Large intestine (tissue), 3 donors: ENCODE measurements around the gene HYAL3. TPM values are rescaled to one million over a fixed set of nuclear protein-coding genes. Genes with fewer than 3 reads are reported as not detected.
"Not testable (repeated sequence)": the region's sequence is repeated elsewhere in the genome, so short reads cannot be mapped to it uniquely, and the experiment has no call there.

ENCODE experiments used
- DNase-seq, 2 donors: peaks; one replicate each; pipeline versions ENCODE4 v3.0.0 to v3.0.0-alpha.2; 2013
- H3K27ac ChIP-seq: one replicate; pipeline ENCODE4 v1.5.1; 2013; ENCODE audit warnings: low read length
- H3K27me3 ChIP-seq: 2 replicates; pipeline ENCODE4 v1.6.1; 2013; ENCODE audit warnings: low read length; ENCODE audit not compliant: control insufficient read depth, insufficient read depth
- H3K36me3 ChIP-seq: 2 replicates; pipeline ENCODE4 v1.6.1; 2013; ENCODE audit warnings: low read length; ENCODE audit not compliant: control insufficient read depth, insufficient read depth
- H3K4me1 ChIP-seq: one replicate; pipeline ENCODE4 v1.6.1; 2013; ENCODE audit warnings: low read length; ENCODE audit not compliant: control insufficient read depth, insufficient read depth
- H3K4me3 ChIP-seq: one replicate; pipeline ENCODE4 v1.5.1; 2013; ENCODE audit warnings: low read length
- H3K9me3 ChIP-seq: one replicate; pipeline ENCODE4 v1.6.1; 2013; ENCODE audit warnings: mild to moderate bottlenecking, low read depth, low read length, moderate library complexity; ENCODE audit not compliant: control insufficient read depth
- WGBS: methylation state at CpG from one replicate; pipeline ENCODE4 v1.1.5; 2013; ENCODE audit warnings: low lambda C conversion rate; ENCODE audit not compliant: insufficient coverage; 5-methylcytosine and 5-hydroxymethylcytosine counted together
- polyA plus RNA-seq: library from polyadenylated mRNA; unstranded; fragments of 120-200 nt; gene quantifications from one replicate; pipeline ENCODE4 v1.2.1, GENCODE V29; 2013

Gene HYAL3
- polyA plus RNA-seq, 1 donor: 2.7 TPM

DNA sequence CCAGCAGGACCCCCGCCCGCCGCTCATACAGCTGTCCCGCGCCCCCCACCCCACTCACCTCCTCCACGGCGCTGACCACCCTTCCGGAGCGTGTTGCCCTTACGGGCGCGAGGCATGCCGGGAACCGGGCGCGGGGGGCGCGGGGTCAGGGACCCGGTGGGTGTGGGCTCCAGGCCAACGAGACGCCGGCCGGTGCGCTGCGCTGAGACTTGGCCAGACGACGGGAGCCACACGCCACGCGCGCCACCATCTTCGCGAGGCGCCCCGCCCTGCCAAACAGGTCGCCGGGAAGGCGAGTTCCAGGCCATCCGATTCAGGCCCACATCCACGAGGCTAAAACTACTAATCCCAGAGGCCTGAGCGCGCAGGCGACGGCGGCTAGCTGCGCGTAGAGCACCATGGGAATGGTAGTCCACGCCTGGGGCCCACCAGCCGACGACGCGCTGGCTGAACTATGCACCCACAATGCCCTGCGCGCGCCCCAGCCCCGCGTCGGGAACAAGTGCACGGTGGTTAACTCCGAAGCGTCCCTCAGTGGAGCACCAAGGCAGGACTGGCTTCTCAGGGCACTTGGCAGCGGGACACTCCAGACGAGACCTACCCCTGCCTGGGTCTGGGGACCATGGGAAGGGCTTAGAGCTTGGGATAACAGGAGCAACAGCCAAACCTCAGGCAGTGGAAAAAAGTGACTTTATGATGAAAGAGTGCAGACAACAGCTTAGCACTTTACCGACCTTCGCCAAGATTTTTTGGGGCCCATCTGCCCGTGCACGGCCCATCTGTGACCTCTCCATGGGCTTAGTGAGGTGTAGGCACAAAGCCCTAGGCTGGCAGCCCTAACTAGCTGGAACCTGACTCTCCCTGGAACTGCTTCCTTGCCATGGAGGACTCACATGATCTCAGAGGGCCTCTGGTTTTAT is 6.8 kb downstream of the HYAL3 start, which contains the start of gene IFRD2:
Gene IFRD2 (minus strand): TSS at position 271 of the 920 bp plus-strand sequence. CDS start 155 bp downstream, at position 116.
- DNase-seq: peak; percentile 99
- WGBS: no CpG with 5 or more reads among the region's 67 CpGs
- H3K27me3 ChIP-seq: no peaks in the 10 kb centered on the region
- H3K9me3 ChIP-seq: no peaks in the 10 kb centered on the region
- H3K36me3 ChIP-seq: peaks cover 30% of the 10 kb centered on the region
- peak within 1 kb of the TSS; percentile 58 for H3K27ac ChIP-seq
- H3K4me1 ChIP-seq: peaks cover 21% of the 10 kb centered on the region
- H3K4me3 ChIP-seq: peak within 1 kb of the TSS; percentile 74

DNA sequence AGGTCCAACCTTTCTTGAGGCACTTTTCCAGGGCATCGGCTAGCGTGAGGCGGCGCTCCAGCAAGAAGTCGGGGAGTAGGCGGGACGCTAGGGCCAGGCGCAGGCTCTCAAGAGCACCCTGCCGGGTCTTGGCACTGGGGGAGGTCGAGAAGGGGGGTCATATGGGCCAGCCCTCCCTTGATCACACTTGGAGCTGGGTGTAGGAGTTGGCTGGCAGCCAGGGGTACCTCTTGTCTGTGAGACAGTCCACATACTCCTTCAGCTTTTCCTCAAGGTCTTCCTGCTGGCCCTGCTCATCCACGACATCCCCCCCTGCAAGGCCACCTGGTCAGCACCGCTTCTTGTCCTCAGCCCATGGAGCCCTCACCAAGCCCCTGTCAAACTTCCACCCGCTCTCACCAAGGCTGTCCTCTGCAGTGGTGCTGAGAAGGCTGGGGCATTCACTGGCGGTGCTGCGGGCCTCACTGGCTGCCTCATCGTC is 9.0 kb downstream of the HYAL3 start:
- H3K4me3 ChIP-seq: no peak overlapping the region
- peaks cover 21% of the 10 kb centered on the region for H3K4me1 ChIP-seq
- no peak for DNase-seq
- peaks cover 38% of the 10 kb centered on the region for H3K36me3 ChIP-seq
- H3K9me3 ChIP-seq: no peaks in the 10 kb centered on the region
- peak overlapping the region; percentile 30 for H3K27ac ChIP-seq
- no peaks in the 10 kb centered on the region for H3K27me3 ChIP-seq
- WGBS: 90% methylated on average over 2 of the region's 16 CpGs

DNA sequence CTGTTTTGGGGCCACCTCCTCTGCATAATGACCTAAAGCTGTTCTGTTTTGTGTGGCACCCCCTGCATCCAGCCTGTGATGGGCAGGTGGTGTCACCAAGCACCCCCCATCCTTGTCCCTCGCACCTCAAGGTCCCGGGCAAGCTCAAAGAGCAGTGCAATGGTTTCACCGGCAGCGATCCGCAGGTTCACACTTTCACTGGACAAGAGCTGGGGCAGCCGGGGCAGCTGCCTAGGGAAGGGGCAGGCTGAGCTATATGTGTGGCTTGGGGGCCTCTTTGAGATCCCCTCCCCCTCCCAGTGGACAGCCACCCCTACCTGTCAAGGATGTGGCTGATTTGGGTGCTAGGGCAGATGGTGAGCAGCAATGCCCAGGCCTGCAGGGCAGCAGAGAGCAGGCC is 10.1 kb downstream of the HYAL3 start:
- H3K36me3 ChIP-seq: peaks cover 38% of the 10 kb centered on the region
- peaks cover 21% of the 10 kb centered on the region for H3K4me1 ChIP-seq
- no peaks in the 10 kb centered on the region for H3K9me3 ChIP-seq
- DNase-seq: no peak
- no peak overlapping the region for H3K27ac ChIP-seq
- no CpG with 5 or more reads among the region's 6 CpGs for WGBS
- H3K4me3 ChIP-seq: no peak overlapping the region
- H3K27me3 ChIP-seq: no peaks in the 10 kb centered on the region

DNA sequence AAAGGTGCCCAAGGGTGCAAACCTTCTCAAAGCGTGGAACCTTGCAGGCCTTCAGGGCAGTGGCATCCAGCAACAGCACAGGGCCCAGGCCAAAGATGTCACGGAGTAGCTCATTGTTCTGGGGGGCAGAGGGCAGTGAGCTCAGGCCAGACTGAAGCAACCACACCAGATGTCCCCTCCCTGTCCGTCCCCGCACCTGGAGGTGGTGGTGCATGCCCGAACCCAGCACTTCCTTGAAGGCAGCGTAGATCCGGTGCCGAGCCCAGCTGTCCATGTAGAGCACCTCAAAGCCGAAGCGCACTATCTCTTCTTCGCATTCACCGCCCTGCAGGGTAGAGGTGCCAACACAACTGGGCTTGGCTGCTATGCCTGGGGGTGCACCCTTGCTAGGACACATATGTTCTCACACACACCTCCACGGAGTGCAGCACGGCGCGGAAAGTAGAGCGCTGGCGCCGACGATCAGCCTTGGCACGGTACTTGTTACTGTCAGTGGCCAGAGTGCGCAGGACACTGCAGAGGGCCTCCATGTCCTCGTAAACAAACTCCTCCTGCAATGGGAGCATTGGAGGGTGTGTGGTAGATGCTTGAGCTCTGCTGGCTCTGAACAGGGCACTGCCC is 10.7 kb downstream of the HYAL3 start:
- peaks cover 21% of the 10 kb centered on the region for H3K4me1 ChIP-seq
- no peak overlapping the region for H3K27ac ChIP-seq
- no peak overlapping the region for H3K4me3 ChIP-seq
- peaks cover 38% of the 10 kb centered on the region for H3K36me3 ChIP-seq
- no CpG with 5 or more reads among the region's 23 CpGs for WGBS
- DNase-seq: no peak
- H3K27me3 ChIP-seq: no peaks in the 10 kb centered on the region
- no peaks in the 10 kb centered on the region for H3K9me3 ChIP-seq

DNA sequence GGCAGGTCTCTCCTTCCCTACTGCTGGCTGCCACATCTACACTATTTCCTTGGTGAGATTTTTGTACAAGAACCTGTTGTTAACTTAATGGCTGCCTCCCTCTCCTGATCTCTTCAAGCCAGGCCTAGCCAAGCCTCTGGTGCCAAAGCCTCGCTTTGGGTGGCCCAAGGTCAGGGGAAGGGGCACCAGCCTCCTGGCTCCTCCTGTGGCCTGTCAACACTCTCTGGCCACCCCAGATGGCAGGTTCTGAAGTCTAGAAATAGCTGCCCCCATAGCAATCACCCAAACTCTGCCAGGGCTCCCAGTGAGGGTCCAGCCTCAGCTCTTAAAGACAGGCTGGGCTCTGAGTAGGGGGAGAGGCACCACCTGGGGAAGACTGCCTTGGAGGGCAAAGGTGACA is 11.9 kb downstream of the HYAL3 start:
- Histone ChIP-seq H3K9me3 (no peaks in the 10 kb centered on the region), H3K27me3 (no peaks in the 10 kb centered on the region), H3K4me3 (no peak overlapping the region), H3K4me1 (peaks cover 15% of the 10 kb centered on the region), H3K36me3 (peaks cover 38% of the 10 kb centered on the region), H3K27ac (no peak overlapping the region)
- WGBS: no CpG with 5 or more reads among the region's 1 CpG
- no peak for DNase-seq

DNA sequence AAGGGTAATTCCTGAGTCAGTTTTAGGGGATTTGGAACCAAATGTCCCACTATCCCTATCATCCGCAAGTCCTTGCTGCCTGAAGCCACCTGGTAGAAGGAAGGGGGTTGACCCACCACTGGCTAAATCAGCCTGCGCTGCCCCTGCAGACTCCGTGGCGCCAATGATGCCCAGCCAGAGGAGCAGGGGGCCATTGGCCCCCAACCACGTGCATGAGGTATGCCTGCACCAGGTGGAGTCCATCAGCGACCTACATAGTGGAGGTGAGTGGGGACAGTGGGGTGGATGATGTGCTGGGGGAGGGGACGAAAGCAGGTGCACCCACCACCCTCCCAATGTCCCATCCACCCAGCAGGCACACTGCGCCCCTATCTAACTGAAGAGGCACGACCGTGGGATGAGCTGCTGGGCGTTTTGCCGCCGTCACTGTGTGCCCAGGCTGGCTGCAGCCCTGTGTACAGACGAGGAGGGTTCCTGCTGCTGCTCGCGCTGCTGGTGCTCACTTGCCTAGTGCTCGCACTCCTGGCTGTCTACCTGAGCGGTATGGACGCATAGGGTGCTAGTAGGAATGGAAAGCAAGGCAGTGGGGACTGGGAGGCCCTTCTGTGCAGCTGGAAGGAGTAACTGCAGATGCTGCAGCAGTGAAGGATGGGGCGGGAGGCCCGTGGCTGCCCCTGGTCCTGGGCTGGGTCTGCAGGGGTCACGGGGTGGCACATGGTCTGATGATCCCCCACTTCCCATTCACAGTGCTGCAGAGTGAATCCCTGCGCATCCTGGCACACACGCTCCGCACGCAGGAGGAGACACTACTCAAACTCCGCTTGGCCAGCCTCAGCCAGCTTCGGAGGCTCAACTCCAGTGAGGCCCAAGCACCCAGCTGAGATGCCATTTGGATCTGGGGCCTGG is 12.6 kb downstream of the HYAL3 start:
- H3K27me3 ChIP-seq: no peaks in the 10 kb centered on the region
- no peak overlapping the region for H3K27ac ChIP-seq
- H3K4me3 ChIP-seq: no peak overlapping the region
- DNase-seq: no peak
- H3K4me1 ChIP-seq: peaks cover 14% of the 10 kb centered on the region
- H3K9me3 ChIP-seq: no peaks in the 10 kb centered on the region
- H3K36me3 ChIP-seq: peaks cover 38% of the 10 kb centered on the region
- no CpG with 5 or more reads among the region's 28 CpGs for WGBS

DNA sequence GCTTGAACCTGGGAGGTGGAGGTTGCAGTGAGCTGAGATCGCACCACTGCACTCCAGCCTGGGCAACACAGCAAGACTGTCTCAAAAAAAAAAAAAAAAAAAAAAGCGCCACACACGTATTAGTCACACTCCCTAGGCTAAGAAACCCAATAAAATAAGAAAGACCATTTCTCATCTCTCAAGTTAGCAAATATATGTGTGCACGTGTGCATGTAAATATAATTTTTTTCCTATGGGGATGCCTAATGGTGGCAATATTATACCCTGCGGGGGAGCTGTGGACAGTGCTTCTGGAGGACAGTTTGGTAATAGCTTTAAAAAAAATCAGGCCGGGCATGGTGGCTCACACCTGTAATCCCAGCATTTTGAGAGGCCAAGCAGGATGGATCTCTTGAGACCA is 15.1 kb downstream of the HYAL3 start:
- DNase-seq, H3K27ac ChIP-seq, H3K4me1 ChIP-seq, H3K4me3 ChIP-seq, H3K9me3 ChIP-seq, H3K27me3 ChIP-seq: not testable (repeated sequence)
- H3K36me3 ChIP-seq: peaks cover 25% of the 10 kb centered on the region
- no CpG with 5 or more reads among the region's 6 CpGs for WGBS

DNA sequence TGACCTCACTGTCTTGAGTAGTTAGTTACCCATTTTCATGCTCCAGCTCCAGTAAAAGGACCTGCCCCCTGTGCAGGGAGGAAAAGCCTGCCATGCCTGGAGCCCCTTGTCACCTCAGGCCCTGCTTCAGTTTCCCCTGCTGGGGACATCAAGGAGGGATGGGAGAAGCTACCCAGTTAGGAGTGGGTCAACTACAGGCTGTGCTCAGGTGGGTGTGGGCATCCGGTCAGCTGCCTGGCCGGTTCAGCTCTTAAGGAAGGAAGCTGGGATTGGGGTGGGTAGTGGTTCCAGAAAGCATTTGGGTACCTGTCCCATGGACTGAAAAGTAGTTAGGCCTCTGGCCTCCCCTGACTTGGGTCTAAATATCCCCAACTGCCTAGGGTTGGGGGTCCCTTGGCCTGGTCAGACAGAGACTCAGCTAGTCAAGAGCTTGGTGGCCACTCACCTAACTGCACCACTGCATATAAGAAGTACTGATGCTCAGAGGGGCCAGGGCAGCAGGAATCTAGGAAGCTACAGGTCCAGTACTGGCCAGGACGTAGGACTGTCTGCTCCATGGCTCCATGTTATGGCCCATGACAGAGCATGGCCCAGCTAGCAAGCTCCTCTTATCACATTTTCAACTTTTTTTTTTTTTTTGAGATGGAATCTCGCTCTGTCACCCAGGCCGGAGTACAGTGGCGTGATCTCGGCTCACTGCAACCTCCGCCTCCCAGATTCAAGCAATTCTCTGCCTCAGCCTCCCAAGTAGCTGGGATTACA is 19.8 kb downstream of the HYAL3 start:
- DNase-seq: no peak
- Histone ChIP-seq H3K27ac (no peak overlapping the region), H3K9me3 (peaks cover 8% of the 10 kb centered on the region), H3K27me3 (peaks cover 22% of the 10 kb centered on the region), H3K4me3 (no peak overlapping the region), H3K4me1 (no peaks in the 10 kb centered on the region), H3K36me3 (peaks cover 31% of the 10 kb centered on the region)
- no CpG with 5 or more reads among the region's 8 CpGs for WGBS

DNA sequence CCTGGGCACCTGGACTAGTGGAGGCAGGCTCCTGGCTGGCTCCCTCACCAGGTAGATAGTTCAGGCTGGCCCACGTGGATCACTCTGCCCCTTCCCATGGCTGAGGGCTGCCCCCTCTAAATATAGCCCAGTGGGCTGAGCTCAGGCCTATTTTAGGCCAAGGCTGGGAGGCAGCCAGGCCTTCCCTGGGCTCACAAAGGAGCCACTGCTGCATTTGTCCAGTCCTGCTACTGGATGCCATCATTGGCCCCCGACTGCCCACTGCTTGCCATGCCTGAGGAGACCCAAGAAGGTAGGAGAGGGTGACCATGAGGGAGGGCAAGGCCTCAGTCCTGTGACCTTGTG is 20.4 kb downstream of the HYAL3 start, which contains the start of gene LSMEM2:
Gene LSMEM2 (plus strand): TSS at position 208 of the 345 bp plus-strand sequence. CDS start 27 bp downstream, at position 235.
- DNase-seq: no peak
- Histone ChIP-seq H3K27ac (no peak within 1 kb of the TSS), H3K4me1 (peaks cover 5% of the 10 kb centered on the region), H3K9me3 (peaks cover 8% of the 10 kb centered on the region), H3K4me3 (no peak within 1 kb of the TSS), H3K27me3 (peaks cover 28% of the 10 kb centered on the region), H3K36me3 (peaks cover 36% of the 10 kb centered on the region)
- WGBS: no CpG with 5 or more reads among the region's 2 CpGs
